GM23338 (cell line): ENCODE measurements around the gene CD68. TPM values are rescaled to one million over a fixed set of nuclear protein-coding genes. Genes with fewer than 3 reads are reported as not detected.

Experiments
- CREB1 ChIP-seq: fragments of 250-450 bp; sonication (Bioruptor Pico); IDR thresholded peaks from 2 replicates; pipeline ENCODE4 v1.5.0; 2020; ENCODE audit warnings: low read depth, mild to moderate bottlenecking, moderate library complexity
- EZH2 ChIP-seq: fragments of 200-600 bp; sonication (generic); IDR thresholded peaks from one replicate; pipeline ENCODE4 v1.8.0; 2017; ENCODE audit warnings: antibody characterized with exemption, mild to moderate bottlenecking, low read depth; ENCODE audit not compliant: unreplicated experiment
- EZH2phosphoT487 ChIP-seq: fragments of 200-600 bp; sonication (generic); IDR thresholded peaks from one replicate; pipeline ENCODE4 v1.8.1; 2018; ENCODE audit warnings: antibody characterized with exemption; ENCODE audit not compliant: unreplicated experiment
- JUNB ChIP-seq: IDR thresholded peaks from one replicate; pipeline ENCODE4 v1.6.1; 2016; ENCODE audit warnings: antibody characterized with exemption; ENCODE audit not compliant: unreplicated experiment
- NANOG ChIP-seq: IDR thresholded peaks from 2 replicates; pipeline ENCODE4 v1.6.1; 2016; ENCODE audit warnings: antibody characterized with exemption, borderline replicate concordance
- REST ChIP-seq: IDR thresholded peaks from one replicate; pipeline ENCODE4 v1.6.1; 2018; ENCODE audit warnings: antibody characterized with exemption; ENCODE audit not compliant: unreplicated experiment
- ZNF114 ChIP-seq: fragments of 250-450 bp; sonication (Bioruptor Pico); IDR thresholded peaks from 2 replicates; pipeline ENCODE4 v1.5.0; 2020; ENCODE audit warnings: mild to moderate bottlenecking, moderate library complexity
- ZNF331 ChIP-seq: fragments of 250-450 bp; sonication (Bioruptor Pico); IDR thresholded peaks from 2 replicates; pipeline ENCODE4 v1.5.0; 2020; ENCODE audit warnings: low read depth, mild to moderate bottlenecking, moderate library complexity
- polyA plus RNA-seq: library from polyadenylated mRNA; unstranded; fragments of >200 nt; fragmentation: Nextera tagmentation; extraction: Ambion mirVana; gene quantifications from 2 replicates; pipeline ENCODE4 v1.2.1, GENCODE V29; 2016
- total RNA-seq: library from RNA; depleted of rRNA; stranded (reverse); fragments of >200 nt; shearing (Covaris generic); gene quantifications from 2 replicates; pipeline ENCODE4 v1.2.3, GENCODE V29; 2014
- TF ChIP-seq, protein P1 (sequence below): fragments of 250-450 bp; sonication (Bioruptor Pico); IDR thresholded peaks from 2 replicates; pipeline ENCODE4 v1.5.0; 2020; ENCODE audit warnings: mild to moderate bottlenecking, moderate library complexity

Gene CD68
- total and polyA plus RNA-seq, 2 experiments from 2014 or later = not detected

GRCh38 chr17:7588553-7589203 lies 9.2 kb downstream of the CD68 start (continued):
- TF ChIP-seq, protein P1, sequence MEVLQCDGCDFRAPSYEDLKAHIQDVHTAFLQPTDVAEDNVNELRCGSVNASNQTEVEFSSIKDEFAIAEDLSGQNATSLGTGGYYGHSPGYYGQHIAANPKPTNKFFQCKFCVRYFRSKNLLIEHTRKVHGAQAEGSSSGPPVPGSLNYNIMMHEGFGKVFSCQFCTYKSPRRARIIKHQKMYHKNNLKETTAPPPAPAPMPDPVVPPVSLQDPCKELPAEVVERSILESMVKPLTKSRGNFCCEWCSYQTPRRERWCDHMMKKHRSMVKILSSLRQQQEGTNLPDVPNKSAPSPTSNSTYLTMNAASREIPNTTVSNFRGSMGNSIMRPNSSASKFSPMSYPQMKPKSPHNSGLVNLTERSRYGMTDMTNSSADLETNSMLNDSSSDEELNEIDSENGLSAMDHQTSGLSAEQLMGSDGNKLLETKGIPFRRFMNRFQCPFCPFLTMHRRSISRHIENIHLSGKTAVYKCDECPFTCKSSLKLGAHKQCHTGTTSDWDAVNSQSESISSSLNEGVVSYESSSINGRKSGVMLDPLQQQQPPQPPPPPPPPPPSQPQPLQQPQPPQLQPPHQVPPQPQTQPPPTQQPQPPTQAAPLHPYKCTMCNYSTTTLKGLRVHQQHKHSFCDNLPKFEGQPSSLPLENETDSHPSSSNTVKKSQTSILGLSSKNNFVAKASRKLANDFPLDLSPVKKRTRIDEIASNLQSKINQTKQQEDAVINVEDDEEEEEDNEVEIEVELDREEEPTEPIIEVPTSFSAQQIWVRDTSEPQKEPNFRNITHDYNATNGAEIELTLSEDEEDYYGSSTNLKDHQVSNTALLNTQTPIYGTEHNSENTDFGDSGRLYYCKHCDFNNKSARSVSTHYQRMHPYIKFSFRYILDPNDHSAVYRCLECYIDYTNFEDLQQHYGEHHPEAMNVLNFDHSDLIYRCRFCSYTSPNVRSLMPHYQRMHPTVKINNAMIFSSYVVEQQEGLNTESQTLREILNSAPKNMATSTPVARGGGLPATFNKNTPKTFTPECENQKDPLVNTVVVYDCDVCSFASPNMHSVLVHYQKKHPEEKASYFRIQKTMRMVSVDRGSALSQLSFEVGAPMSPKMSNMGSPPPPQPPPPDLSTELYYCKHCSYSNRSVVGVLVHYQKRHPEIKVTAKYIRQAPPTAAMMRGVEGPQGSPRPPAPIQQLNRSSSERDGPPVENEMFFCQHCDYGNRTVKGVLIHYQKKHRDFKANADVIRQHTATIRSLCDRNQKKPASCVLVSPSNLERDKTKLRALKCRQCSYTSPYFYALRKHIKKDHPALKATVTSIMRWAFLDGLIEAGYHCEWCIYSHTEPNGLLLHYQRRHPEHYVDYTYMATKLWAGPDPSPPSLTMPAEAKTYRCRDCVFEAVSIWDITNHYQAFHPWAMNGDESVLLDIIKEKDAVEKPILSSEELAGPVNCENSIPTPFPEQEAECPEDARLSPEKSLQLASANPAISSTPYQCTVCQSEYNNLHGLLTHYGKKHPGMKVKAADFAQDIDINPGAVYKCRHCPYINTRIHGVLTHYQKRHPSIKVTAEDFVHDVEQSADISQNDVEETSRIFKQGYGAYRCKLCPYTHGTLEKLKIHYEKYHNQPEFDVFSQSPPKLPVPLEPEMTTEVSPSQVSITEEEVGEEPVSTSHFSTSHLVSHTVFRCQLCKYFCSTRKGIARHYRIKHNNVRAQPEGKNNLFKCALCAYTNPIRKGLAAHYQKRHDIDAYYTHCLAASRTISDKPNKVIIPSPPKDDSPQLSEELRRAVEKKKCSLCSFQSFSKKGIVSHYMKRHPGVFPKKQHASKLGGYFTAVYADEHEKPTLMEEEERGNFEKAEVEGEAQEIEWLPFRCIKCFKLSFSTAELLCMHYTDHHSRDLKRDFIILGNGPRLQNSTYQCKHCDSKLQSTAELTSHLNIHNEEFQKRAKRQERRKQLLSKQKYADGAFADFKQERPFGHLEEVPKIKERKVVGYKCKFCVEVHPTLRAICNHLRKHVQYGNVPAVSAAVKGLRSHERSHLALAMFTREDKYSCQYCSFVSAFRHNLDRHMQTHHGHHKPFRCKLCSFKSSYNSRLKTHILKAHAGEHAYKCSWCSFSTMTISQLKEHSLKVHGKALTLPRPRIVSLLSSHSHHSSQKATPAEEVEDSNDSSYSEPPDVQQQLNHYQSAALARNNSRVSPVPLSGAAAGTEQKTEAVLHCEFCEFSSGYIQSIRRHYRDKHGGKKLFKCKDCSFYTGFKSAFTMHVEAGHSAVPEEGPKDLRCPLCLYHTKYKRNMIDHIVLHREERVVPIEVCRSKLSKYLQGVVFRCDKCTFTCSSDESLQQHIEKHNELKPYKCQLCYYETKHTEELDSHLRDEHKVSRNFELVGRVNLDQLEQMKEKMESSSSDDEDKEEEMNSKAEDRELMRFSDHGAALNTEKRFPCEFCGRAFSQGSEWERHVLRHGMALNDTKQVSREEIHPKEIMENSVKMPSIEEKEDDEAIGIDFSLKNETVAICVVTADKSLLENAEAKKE (CRISPR knock-in tag) = no peak
- TF ChIP-seq JUNB (no peak), ZNF114 (CRISPR knock-in tag) (no peak), REST (no peak), CREB1 (no peak), ZNF331 (CRISPR knock-in tag) (no peak), NANOG (no peak), EZH2 (no peak), EZH2phosphoT487 (no peak)
